GM19452 (cell line): ENCODE data around the gene SDHA.
"Not testable (repeated sequence)": the region's sequence is repeated elsewhere in the genome, so short reads cannot be mapped to it uniquely, and the experiment has no call there.

Source experiments
- ATAC-seq: cut with Tn5 transposase; IDR thresholded peaks from one replicate; pipeline ENCODE4 v1.9.1; 2021; ENCODE audit not compliant: unreplicated experiment

Gene SDHA

DNA sequence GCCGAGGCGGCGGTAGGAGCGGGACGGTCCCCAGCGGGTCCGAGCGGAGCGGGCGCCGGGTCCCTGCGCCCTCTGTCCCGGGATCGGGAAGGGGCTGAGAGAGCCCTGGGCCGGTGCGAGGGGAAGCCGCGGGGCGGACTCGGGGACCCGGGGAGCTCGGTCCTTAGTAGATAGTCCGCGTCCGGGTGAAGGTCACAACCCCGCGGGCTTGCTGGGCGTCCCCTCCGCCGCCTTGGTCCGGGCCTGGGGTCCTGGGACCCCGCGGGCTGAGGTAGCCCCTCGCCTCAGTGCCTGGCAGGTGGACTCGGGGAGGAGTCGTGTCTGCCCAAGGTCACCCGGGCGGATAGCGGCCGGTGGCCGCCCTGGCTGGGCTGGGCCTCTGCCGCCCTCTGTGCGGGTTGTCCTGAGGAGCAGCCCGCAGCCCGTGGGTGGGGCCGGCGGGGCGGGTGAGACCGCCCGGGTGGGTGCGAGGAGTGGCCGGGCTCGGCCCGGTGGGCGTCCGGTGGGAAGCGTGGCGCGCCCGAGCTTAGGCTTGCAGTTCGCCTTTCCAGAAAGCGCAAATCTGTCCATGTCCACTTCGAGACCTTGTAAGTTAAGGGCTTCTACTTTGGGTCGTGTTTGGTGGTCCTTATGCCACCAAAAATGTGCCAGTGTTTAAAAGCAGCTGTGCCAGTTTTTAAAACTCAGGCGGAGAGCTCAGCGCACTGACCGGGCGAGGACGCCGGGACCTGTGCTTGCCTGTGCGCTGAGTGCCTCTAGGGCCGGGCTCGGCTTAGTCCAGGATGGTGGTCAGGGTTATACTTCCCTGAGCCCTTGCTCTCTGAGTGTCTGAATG, 554 bp downstream of the SDHA start:
- ATAC-seq: peak; percentile 24

DNA sequence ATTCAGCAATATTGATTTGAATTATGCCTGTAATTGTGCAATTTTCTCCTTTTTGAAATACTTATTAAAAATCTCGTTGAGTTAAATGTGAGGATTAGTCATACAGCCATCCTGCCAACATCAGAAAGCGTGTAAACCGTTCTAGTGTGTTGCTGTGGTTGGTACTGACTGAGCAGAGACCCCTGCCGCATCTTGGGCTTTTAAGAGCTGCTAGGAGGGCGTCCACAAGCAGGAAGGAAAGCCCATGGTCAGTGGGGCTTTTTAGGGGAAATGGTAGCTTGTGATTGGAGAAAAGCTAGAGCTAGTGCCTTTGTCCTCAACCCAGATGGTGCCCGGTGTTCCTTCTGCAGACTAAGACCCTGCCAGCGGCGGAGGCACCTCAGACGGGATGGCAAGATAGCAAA, 1.3 kb downstream of the SDHA start:
- no peak for ATAC-seq

DNA sequence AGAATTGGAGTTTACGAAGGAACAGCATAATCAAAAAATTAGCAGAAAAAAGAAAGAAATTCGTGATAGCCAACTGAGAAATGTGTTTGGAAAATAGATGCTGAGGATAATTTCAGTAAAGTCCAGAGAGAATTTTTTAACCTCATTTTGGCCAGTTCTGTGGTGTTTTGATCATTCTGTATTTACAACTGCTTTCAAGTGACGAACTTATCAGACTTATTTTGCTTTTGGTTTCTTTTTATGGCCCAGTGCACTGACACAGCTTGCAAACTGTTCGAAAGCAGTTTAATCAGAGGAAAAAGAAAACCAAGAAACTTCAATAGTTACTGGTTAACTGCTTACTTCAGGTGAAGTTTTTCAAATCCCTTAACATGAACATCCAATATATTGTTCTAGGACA, 1.9 kb downstream of the SDHA start:
- ATAC-seq: no peak

DNA sequence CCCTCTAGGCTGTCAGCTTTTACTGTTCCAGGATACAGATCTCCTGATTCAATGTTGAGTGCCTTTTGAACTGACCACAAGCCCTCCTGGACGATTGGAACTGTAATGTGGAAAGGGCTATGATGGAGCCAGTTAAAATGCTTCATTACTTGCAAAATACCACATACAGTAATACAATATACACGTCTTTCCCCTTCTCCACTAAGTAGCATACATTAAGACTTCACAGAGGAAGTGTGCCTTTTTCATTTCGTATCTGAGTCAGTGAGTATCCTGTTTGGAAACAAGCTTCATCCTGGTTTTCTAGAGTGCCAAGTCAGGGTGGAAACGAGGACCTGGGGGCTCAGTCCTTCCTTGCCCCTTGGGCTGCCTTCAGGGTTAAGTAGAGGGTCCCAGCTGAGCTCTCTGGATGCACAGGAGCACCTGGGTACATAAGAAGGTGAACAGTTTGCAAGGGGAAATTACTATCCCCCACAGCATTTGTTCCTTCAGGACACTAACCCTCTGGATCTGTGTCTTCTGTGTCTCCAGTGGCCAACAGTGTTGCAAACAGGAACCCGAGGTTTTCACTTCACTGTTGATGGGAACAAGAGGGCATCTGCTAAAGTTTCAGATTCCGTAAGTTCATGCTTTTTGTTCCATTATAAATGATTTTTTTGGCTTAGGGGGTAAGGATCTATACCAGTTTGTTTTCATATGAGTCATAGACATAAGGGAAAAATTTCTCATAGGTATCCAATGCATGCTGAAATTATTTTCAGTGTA, 5.0 kb downstream of the SDHA start:
- ATAC-seq: not testable (repeated sequence)

DNA sequence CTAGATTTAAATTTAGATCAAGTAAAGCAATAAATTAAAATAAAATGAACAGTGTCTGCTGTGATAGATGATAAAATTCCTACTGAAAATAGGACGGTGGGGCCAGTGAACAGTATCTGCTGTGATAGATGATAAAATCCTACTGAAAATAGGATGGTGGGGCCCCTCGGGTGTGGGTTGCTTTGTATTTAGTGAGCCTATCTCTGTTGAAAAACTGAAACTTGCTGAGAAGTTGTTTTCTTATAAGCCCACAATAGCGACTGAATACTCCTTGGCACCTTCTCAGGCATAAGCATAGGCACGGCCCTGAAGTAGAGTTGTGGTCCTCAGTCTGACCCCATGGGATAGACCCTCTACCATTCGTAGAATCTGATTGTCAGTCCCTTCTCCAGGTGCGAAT, 5.7 kb downstream of the SDHA start:
- no peak for ATAC-seq

DNA sequence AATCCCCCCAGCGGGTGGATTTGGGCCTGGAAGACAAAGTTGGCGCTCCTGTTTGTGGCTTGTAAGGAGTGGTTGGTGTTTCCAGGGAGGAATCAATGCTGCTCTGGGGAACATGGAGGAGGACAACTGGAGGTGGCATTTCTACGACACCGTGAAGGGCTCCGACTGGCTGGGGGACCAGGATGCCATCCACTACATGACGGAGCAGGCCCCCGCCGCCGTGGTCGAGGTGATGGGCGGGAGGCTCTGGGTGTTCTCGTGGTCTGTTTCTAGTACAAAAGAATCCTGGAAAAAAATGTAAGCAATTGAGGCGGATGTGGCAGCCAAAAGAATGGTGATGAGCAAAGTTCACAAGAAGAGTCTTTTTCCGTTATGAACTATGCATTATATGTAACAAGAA, 7.2 kb downstream of the SDHA start:
- ATAC-seq: no peak

DNA sequence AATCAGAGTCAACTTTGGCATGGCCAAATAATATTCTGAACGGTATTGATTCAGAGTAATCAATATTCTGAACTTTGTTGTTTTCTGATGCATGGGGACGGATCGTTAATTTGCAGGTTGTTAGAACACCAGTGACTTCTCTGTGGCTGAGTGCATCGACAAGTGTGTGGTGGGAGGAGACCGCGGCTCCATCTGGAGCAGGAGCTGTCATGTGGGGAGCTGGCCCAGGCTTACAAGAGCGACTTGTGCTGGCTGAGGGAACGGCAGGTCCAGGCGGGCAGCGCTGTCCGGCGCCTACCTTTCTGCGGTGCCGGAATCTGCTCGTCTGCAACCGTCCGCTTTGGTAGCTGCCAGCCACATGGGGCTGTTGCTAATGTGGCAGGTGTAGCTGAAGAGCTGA, 9.3 kb downstream of the SDHA start:
- ATAC-seq: not testable (repeated sequence)

DNA sequence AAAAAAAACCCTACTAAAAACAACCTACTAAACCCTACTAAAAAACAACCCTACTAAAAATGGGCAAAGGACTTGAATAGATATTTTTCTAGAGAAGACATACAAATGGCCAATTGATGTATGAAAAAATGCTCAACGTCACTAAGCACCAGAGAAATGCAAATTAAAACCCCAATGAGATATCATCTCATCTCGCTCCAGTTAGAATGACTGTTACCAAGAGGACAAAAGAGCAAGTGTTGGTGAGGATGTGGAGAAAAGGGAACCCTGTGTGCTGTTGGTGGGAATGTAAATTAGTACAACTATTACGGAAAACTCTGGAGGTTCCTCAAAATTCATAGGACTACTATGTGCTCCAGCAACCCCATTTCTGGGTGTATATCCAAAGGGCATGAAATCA, 10.8 kb downstream of the SDHA start:
- ATAC-seq: no peak

DNA sequence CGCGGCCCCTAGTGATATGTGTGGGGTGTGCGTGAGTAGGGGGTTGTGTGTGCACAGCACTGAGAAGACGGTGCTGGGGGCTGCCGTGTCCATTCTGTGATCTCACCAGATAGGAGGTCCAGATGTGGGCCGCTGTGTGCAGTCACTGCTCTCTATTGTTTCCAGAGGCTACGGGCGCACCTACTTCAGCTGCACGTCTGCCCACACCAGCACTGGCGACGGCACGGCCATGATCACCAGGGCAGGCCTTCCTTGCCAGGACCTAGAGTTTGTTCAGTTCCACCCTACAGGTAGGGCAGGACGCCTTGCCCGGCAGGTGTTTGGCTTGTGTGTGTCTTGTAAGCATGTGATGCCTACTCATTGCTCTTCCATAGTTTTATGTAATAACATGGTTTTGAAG, 12.6 kb downstream of the SDHA start:
- no peak for ATAC-seq

DNA sequence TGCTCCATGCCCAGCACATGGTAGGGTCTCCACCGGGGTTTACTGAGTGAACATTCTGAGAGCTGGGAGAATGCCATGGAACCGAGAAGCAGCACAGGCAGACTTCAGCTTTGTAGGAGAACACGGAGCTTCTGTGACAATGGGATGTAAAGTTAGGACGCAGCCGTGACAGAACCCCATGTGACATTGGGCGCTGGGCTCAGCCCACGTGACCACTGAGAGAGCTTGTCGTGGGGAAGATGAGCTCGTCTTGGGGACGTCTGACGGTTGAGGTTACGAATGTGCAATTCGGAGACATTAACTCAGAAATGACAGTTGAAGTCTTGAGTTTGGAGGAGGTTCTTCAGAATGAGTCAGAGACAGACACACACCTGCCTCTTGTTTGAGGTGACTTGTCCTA, 13.5 kb downstream of the SDHA start:
- ATAC-seq: no peak

DNA sequence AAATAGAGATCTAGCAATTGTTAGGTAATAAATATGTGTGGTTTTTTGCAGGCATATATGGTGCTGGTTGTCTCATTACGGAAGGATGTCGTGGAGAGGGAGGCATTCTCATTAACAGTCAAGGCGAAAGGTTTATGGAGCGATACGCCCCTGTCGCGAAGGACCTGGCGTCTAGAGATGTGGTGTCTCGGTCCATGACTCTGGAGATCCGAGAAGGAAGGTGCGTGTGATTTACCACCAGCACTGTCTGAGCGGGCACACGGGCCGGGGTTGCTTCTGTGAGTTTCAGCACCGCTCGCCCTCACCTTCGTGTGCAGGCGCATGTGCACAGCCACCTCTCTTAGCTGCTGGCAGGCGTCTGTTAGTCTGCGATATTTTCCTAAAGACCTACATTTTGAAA, 15.3 kb downstream of the SDHA start:
- not testable (repeated sequence) for ATAC-seq

DNA sequence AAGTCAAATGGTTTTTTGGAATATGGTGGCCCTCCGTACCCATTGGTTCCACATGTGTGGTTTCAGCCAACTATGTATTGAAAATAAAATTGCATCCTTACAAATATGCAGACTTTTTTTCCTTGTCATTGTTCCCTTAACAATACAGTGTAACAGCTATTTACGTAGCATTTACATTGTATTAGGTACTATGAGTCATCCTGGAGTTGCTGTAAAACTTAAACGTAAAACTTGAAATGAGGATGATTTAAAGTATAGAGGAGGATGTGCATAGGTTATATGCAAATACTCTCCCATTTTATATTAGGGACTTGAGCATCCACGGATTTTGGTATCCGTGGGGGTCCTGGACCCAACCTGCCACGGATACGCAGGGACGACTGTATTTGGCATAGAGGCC, 16.3 kb downstream of the SDHA start:
- ATAC-seq: no peak

DNA sequence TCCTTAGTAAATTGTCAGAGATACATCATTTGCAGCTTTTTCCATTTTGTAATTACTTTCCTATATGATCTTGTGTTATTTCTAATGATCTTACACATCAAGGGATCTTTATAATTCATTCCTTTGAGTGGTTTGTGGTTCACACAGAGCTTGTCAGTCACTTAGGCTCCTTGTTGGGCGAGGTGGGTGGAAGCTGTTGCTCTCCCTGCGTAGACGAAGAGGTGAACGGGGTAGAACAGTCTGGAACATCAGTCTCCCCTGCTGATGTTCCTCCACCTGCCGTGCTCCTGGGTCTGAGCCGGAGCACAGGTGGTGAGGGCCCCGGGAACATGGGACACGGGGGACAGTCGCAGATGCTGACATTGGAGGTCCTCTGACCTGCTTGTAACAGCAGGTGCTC, 17.4 kb downstream of the SDHA start:
- not testable (repeated sequence) for ATAC-seq

DNA sequence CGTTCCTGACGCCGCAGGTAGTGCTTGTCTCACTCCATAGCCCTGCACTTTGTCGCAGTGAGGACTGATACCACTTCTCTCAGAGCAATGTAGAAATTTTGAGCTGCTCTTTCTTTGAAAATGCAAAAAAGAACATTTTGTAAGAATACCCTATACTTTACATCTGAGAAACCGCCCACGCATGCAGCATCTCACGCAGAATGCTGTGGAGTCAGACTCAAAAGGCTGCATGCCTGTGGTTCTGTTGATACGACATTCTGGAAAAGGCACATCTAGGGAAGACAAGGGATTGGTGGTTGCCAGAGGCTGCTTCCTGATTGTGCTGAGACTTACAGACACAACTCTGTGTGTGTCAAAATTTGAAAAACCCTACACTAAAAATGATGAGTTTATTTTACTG, 19.8 kb downstream of the SDHA start:
- ATAC-seq: not testable (repeated sequence)

DNA sequence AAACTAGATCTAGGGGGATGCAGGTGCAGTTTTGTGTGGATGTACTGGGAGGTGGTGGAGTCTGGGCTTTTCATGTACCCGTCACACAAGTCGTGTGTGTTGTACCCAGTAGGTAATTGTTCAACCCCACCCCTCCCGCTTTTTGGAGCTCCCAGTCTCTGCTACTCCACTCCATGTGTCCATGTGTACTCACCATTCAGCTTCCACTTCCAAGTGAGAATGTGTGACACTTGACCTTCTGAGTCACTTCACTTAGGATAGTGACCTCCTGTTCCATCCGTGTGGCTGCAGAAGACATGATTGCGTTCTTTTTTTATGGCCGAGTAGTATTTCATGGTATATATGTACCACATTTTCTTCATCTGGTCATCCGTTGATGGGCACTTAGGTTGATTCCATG, 22.4 kb downstream of the SDHA start:
- not testable (repeated sequence) for ATAC-seq

DNA sequence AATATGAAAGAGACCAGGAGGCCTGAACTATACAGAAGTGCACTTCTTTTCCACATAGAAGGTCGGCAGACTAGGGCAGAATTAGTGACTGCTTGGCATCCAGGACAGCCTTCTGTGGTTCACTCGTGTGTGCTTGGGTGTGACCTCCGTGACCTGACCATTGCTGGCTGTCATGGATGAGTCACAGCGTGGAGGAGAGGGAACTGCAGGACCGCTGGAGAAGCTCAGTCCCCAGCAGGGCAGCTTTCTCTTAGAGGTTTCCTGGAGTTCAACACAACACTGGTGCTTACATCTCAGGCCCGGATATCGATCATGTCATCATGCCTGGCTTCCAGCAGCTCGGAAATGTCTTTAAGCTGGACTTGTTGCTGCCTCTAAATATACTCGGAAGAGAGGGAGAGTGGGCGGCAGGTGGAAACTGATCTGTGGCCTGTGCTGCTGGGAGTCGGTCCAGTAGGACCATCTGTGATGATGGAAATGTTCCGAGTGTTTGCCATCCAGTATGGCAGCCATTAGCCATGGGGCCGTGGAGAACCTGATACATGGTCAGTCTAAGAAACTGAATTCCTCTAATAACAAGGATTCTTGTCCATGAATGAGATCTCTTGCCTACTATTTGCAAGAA, 23.0 kb downstream of the SDHA start:
- not testable (repeated sequence) for ATAC-seq

DNA sequence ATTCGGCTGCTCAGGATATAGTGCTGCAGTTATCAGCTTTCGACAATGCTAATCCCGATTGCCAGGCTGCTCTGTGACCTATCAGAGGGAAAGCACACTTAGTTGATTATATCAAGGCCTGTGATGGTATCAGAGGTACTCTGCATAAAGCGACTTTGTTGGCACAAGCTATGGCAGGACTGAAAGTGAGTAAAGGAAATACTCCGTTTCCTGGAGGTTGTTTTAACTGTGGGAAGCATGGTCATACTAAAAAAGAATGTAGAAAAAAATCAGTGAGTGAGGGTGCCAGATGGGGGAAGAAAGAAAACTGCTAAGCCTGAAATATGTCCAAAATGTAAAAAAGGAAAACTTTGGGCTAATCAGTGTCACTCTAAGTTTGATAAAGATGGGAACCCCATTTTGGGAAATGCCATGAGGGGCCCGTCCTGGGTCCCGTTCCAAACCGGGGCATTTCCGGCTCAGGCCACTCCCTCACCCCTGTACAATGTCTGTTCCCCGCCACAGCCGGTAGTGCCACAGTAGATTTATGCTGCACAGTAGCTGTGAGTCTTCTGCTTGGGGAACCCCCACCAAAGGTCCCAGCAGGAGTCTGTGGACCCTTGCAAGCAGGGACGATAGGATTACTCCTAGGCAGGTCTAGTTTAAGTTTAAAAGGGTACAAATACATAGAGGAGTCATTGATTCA, 25.7 kb downstream of the SDHA start:
- ATAC-seq: not testable (repeated sequence)

DNA sequence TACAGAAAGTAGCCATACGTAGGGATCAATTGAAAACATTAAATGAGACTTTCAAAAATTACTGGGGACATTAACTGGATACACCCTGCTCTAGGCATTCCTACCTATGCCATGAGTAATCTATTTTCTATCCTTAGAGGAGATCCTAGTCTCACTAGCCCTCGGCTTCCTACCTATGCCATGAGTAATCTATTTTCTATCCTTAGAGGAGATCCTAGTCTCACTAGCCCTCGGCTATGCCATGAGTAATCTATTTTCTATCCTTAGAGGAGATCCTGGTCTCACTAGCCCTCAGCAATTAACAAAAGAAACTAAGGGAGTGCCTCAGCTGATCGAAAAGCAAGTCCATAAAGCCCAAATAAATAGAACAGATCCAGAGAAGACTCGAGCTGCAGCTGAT, 27.6 kb downstream of the SDHA start:
- not testable (repeated sequence) for ATAC-seq

DNA sequence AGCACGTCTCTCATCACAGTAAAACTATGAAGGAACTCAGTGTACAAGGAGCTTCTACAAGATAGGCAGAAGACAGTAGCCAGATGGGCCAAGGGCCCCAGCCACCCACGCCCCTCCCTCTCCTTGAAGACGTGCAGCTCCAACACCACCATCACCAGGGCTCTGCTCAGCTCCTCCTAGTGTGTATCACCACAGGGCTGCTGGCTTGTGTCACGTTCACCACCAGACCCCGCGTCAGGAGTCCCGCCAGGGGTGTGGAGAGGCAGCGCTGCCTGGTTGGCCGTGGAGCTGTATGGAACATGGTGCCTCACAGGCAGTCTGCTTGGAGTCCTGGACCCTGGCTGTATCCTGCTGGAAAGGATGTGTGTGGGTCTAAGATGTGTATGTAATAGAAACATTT, 32.3 kb downstream of the SDHA start:
- ATAC-seq: not testable (repeated sequence)

DNA sequence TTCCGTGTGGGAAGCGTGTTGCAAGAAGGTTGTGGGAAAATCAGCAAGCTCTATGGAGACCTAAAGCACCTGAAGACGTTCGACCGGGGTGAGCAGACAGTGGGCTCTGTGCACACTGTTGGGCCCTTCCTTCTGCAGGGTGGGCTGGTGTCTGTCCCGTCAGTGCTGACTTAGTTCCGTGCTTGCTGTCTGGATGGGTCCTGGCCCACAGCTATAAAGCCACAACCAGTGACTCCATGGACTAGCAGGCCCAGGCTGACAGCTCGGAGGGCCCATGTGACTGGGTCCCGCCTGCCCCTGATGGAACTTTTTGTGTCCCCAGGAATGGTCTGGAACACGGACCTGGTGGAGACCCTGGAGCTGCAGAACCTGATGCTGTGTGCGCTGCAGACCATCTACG, 32.9 kb downstream of the SDHA start:
- ATAC-seq: not testable (repeated sequence)

DNA sequence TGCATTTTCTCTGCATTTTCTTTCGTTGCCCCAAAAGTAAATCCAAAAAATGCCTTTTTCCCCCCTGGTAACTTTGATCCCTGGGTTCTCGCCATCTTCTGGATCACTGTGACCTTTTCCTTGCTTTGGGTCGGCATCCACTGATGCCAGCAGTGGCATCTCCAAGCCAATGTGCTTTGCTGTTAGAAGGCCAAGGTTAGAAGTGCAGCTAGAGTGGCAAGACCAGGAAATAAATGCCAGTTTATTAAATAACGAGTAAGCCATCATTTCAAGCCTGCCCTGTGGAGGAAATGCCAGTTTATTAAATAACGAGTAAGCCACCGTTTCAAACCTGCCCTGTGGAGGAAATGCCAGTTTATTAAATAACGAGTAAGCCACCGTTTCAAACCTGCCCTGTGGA, 33.4 kb downstream of the SDHA start:
- ATAC-seq: not testable (repeated sequence)
